Esophagus muscularis mucosa (tissue), 4 donors: ENCODE data around the gene CDR2. TPM values are rescaled to one million over a fixed set of nuclear protein-coding genes. Genes with fewer than 3 reads are reported as not detected.

Experiments
- DNase-seq: peaks from one replicate; pipeline ENCODE4 v3.0.0-alpha.2; 2017; ENCODE audit errors: extremely low spot score
- H3K27ac ChIP-seq, 4 donors: fragments of 200-600 bp; sonication (generic); replicated peaks in 1 of 4; 1 replicate in 3 of 4; 2 replicates in 1 of 4; pipeline ENCODE4 v1.5.1; 2016 to 2019; ENCODE audit warnings: mild to moderate bottlenecking in 1 of 4
- H3K27me3 ChIP-seq, 4 donors: fragments of 200-600 bp; sonication (generic); one replicate each; pipeline versions ENCODE4 v1.5.1 to v1.6.0; 2016 to 2019
- H3K36me3 ChIP-seq, 4 donors: fragments of 200-600 bp; sonication (generic); one replicate each; pipeline ENCODE4 v1.5.1; 2016 to 2019
- H3K4me1 ChIP-seq, 4 donors: fragments of 200-600 bp; sonication (generic); one replicate each; pipeline ENCODE4 v1.5.1; 2016 to 2019
- H3K4me3 ChIP-seq, 4 donors: fragments of 200-600 bp; sonication (generic); 1 replicate in 2 of 4; 2 replicates in 2 of 4; pipeline ENCODE4 v1.5.1; 2016 to 2019; ENCODE audit warnings: mild to moderate bottlenecking in 4 of 4, moderate library complexity in 1 of 4
- H3K9me3 ChIP-seq, 4 donors: fragments of 200-600 bp; sonication (generic); 1 replicate in 3 of 4; 2 replicates in 1 of 4; pipeline ENCODE4 v1.5.1; 2016 to 2019
- EP300 ChIP-seq: sonication (generic); formaldehyde crosslinking; IDR thresholded peaks from one replicate; pipeline ENCODE4 v1.6.1; 2017; ENCODE audit warnings: antibody characterized with exemption
- POLR2A ChIP-seq: fragments of 450-650 bp; IDR thresholded peaks from one replicate; pipeline ENCODE4 v1.6.1; 2017; ENCODE audit warnings: antibody characterized with exemption, moderate library complexity, mild to moderate bottlenecking, low read depth
- POLR2AphosphoS5 ChIP-seq, 2 donors: sonication (generic); formaldehyde crosslinking; IDR thresholded peaks; one replicate each; pipeline ENCODE4 v1.6.1; 2017; ENCODE audit warnings: antibody characterized with exemption in 2 of 2
- WGBS: methylation state at CpG from one replicate; pipeline ENCODE4 v1.1.5; 2018; 5-methylcytosine and 5-hydroxymethylcytosine counted together
- intact Hi-C: fragments of 100-400 bp; cut with DNase I; formaldehyde crosslinking; loops from one replicate; pipeline ENCODE4 v1.15.1; 2023
- total RNA-seq, 4 donors: library from RNA; depleted of rRNA; stranded (reverse); fragments of >200 nt; gene quantifications; one replicate each; pipeline versions ENCODE4 v1.1.0 to v1.2.1, GENCODE V29; 2016
- TF ChIP-seq, protein P1 (sequence below), 3 experiments: fragments of 200-600 bp in 2 of 3; fragments of 450-650 bp in 1 of 3; sonication (generic) in 2 of 3; IDR thresholded peaks; one replicate each; pipeline ENCODE4 v1.5.1; 2017 to 2019; ENCODE audit warnings: antibody characterized with exemption in 3 of 3, mild to moderate bottlenecking in 2 of 3, moderate library complexity in 1 of 3

The CDR2 gene
- total RNA-seq, 4 donors from 2014 or later, result 37.0 to 54.0 (median 39.5) TPM

DNA sequence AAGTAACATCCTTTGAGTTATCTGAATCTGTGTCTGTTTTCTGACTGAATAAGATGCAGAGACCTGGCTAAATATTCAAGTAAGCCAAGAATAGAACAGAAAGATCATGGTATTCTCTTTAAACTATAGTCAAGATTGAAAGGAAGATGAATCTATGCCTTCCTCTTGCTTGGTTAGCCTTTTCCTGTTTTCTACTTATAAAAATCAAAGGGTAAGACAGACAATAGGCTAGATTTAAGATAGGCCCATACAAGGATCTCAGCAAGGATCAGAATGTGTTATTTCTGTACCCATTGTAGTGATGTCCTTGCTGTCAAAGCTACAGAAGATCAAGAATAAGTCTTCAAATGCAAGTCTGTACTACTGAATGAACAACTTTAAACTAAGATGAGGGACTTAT lies 7.0 kb upstream of the CDR2 start:
- Histone ChIP-seq H3K36me3 (peaks cover 0 to 4% (median 0%) of the 10 kb centered on the region in 4 donors), H3K27me3 (no peaks in the 10 kb centered on the region), H3K27ac (no peak overlapping the region), H3K9me3 (no peaks in the 10 kb centered on the region), H3K4me1 (no peaks in the 10 kb centered on the region), H3K4me3 (no peak overlapping the region)
- intact Hi-C loops, result loop anchor here (5.0 kb wide), 1 partner anchor 41 kb away; no protein-coding TSS in a partner anchor
- TF ChIP-seq POLR2A (no peak), EP300 (no peak), POLR2AphosphoS5 (IDR thresholded peaks at IDR 0.05) (no peak)
- TF ChIP-seq, protein P1, sequence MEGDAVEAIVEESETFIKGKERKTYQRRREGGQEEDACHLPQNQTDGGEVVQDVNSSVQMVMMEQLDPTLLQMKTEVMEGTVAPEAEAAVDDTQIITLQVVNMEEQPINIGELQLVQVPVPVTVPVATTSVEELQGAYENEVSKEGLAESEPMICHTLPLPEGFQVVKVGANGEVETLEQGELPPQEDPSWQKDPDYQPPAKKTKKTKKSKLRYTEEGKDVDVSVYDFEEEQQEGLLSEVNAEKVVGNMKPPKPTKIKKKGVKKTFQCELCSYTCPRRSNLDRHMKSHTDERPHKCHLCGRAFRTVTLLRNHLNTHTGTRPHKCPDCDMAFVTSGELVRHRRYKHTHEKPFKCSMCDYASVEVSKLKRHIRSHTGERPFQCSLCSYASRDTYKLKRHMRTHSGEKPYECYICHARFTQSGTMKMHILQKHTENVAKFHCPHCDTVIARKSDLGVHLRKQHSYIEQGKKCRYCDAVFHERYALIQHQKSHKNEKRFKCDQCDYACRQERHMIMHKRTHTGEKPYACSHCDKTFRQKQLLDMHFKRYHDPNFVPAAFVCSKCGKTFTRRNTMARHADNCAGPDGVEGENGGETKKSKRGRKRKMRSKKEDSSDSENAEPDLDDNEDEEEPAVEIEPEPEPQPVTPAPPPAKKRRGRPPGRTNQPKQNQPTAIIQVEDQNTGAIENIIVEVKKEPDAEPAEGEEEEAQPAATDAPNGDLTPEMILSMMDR (IDR thresholded peaks at IDR 0.05), result no peak
- no peak for DNase-seq

DNA sequence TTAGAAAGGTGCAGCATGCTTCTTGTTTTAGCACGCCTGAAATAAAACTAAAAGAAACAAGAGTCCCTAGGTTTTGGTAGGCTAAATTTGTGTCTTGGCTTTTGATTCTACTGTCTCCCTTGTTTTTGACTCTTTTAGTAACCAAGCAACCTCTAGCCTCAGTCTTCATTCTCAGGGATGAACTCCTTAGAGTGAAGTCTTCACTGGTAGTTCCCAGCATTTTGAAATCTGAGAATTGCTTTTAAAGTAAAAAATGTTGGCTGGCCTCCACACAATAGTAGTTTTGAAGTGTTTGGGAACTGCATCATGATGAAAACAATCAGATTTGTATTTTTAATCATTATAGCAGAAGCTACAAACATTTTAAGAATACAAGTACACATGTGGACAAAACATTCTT lies 6.1 kb upstream of the CDR2 start:
- intact Hi-C loops, result loop anchor here (5.0 kb wide), 1 partner anchor 42 kb away; no protein-coding TSS in a partner anchor
- TF ChIP-seq POLR2A, result no peak
- TF ChIP-seq, protein P1 (IDR thresholded peaks at IDR 0.05), result no peak
- TF ChIP-seq EP300, result no peak
- no peak for TF ChIP-seq POLR2AphosphoS5 (IDR thresholded peaks at IDR 0.05)
- peaks cover 0 to 2% (median 1%) of the 10 kb centered on the region in 4 donors for H3K4me1 ChIP-seq
- no peak for DNase-seq
- no peaks in the 10 kb centered on the region for H3K9me3 ChIP-seq
- 70% methylated on average over 1 of the region's 1 CpG for WGBS
- no peak overlapping the region for H3K27ac ChIP-seq
- no peaks in the 10 kb centered on the region for H3K27me3 ChIP-seq
- H3K36me3 ChIP-seq, result peaks cover 0 to 4% (median 0%) of the 10 kb centered on the region in 4 donors
- H3K4me3 ChIP-seq, result no peak overlapping the region

DNA sequence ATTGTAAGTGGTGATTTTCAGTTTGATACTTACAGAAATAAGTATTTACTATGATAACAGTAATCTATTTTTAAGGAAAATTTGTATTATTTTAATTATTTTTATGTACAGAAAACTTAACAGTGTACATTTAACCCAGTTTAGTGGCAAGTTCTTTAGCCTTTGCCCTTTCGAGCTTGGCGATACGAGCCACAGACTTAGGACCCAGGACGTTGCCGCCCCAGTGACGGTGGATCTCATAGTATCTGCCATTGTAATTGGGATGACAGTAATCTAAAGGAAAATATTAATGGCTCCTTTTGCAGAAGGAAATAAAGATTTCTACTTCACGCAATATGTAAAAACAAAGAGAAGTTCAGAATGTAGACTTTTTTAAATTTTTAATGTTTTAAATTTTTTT lies 5.2 kb upstream of the CDR2 start:
- 98% methylated on average over 7 of the region's 7 CpGs for WGBS
- TF ChIP-seq POLR2AphosphoS5 (IDR thresholded peaks at IDR 0.05), result no peak
- TF ChIP-seq POLR2A, result no peak
- TF ChIP-seq, protein P1 (IDR thresholded peaks at IDR 0.05), result no peak
- no peak for TF ChIP-seq EP300
- H3K27ac ChIP-seq, result no peak overlapping the region
- intact Hi-C loops, result loop anchor here (5.0 to 10.0 kb wide), 2 partner anchors 43 to 175 kb away; partner anchors contain the start of gene EEF2K
- peaks cover 6 to 8% (median 7%) of the 10 kb centered on the region in 4 donors for H3K4me1 ChIP-seq
- H3K4me3 ChIP-seq, result no peak overlapping the region
- H3K27me3 ChIP-seq, result no peaks in the 10 kb centered on the region
- H3K36me3 ChIP-seq, result peaks cover 0 to 4% (median 0%) of the 10 kb centered on the region in 4 donors
- no peak for DNase-seq
- H3K9me3 ChIP-seq, result no peaks in the 10 kb centered on the region

DNA sequence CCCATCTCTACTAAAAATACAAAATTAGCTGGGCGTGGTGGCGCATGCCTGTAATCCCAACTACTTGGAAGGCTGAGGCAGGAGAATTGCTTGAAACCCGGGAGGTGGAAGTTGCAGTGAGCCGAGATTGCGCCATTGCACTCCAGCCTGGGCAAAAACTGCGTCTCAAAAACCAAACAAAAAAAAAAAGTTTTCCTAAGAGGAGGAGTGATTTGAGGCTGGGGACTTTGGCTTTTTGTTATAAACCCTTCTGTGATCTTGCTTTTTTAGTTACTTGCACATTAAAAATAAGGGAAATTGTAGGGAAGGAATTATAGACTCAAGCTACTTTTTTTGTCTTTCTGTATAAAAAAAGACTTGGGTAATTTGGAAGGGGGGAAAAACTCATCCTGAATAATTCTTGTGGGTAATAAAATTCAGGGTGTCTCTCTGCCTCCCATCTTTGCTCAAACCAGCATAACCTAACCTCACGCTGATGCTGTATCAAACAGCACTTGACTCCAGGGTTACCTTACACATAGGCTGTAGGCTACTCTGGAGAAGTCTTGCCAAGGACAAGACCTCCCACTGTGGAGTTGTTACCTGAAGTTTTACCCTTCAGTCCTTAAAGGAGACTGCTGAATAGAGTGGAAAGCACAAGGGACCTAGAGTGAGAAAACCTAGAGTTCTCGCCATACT lies 1.7 kb upstream of the CDR2 start:
- TF ChIP-seq, protein P1 (IDR thresholded peaks at IDR 0.05), result no peak
- TF ChIP-seq POLR2AphosphoS5 (IDR thresholded peaks at IDR 0.05) (no peak), EP300 (no peak)
- Histone ChIP-seq H3K9me3 (no peaks in the 10 kb centered on the region), H3K27me3 (no peaks in the 10 kb centered on the region), H3K27ac (no peak overlapping the region), H3K36me3 (no peaks in the 10 kb centered on the region), H3K4me1 (peaks cover 20 to 34% (median 30%) of the 10 kb centered on the region in 4 donors), H3K4me3 (no peak overlapping the region)
- intact Hi-C loops, result loop anchor here (10.0 kb wide), 1 partner anchor 171 kb away; the partner anchor contains the start of gene EEF2K
- DNase-seq, result no peak
- 89% methylated on average over 8 of the region's 8 CpGs for WGBS
